ENCODE data around the gene TPRA1. TPM values are rescaled to one million over a fixed set of nuclear protein-coding genes. Genes with fewer than 3 reads are reported as not detected.
A peak's percentile ranks its signal among the peaks of the same experiment; 100 is the strongest.

The TPRA1 gene
- 53.2 and 76.6 TPM in 2 replicates for total RNA-seq

DNA sequence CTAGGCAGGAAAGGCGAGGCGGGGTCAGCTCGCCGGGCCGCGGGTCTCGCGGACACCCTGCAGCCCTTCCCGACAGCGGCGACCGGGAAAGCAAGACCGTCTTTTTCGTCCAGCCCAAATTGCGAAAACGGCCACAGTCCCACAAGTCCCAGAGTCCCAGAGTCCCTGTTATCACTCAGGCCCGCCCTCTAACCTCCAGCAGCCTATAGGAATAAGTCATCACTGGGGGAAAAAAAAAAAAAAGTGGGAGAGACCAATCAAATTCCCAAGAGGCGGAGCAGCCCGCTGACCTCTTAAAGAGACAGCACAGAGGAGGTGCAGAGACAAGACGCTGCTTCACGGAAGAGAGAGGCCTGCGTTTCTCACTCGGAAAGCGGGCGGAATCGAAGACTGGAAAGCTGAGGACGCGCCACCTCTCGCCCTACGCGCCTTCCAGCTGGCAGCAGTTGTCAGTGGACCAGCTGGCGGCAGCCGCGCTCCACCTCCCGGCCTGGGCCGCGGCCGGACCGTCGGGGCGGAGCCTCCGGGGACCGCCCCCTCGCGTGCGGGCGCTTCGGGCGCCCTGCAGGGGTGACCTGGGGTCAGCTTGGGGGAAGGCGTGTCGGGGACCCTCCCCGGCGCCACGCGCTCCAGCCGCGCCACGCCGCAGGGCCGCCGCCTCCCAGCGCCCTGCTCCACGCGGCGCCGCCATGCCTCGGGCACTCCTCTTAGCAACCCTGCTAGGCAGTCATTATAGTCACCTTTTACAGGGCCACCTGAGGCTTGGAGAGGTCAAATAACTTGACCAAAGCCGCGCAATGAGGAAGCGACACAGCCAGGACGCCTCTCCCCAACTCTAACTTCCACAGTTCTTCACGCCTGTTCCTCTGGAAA lies at the start of gene TPRA1:
Gene TPRA1 (minus strand): TSS at position 141 of the 873 bp plus-strand sequence. CDS start 10,587 bp downstream, outside the sequence.
- DNase-seq (ENCODE audit: low read depth), result peak; percentile 90
- peak within 1 kb of the TSS; percentile 95 for H3K4me3 ChIP-seq (ENCODE audit: low read depth, low read length)
- TF ChIP-seq CTCF (conservative IDR thresholded peaks at IDR 0.05; ENCODE audit: low read depth, low read length), result peak; percentile 31

DNA sequence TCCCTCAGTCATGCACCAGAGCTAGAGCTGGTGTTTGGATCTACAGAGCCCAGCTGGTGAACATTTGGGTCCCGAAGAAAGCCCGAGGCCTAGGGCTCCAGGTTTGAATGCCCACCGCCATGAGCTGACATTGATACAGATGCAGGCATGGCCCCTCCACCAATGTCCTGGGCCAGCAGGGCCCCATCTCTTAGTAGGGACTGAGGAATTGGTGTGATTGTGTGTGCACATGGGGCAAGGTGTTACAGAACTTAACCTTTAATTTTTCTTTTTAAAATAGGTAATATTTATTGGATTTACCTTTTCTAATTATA lies 49.5 kb upstream of the TPRA1 start:
- no peak for TF ChIP-seq CTCF (conservative IDR thresholded peaks at IDR 0.05; ENCODE audit: low read depth, low read length)
- DNase-seq (ENCODE audit: low read depth), result no peak
- no peak overlapping the region for H3K4me3 ChIP-seq (ENCODE audit: low read depth, low read length)

- DNase-seq (ENCODE audit: low read depth), result peak; percentile 33
- no peak overlapping the region for H3K4me3 ChIP-seq (ENCODE audit: low read depth, low read length)
- TF ChIP-seq CTCF (conservative IDR thresholded peaks at IDR 0.05; ENCODE audit: low read depth, low read length), result no peak
Observed at GRCh38 chr3:127639173-127640041, 48.9 kb upstream of the TPRA1 start.

GRCh38 chr3:127637971-127638370 lies 47.4 kb upstream of the TPRA1 start:
- no peak for DNase-seq (ENCODE audit: low read depth)
- H3K4me3 ChIP-seq (ENCODE audit: low read depth, low read length), result no peak overlapping the region
- TF ChIP-seq CTCF (conservative IDR thresholded peaks at IDR 0.05; ENCODE audit: low read depth, low read length), result no peak

DNA sequence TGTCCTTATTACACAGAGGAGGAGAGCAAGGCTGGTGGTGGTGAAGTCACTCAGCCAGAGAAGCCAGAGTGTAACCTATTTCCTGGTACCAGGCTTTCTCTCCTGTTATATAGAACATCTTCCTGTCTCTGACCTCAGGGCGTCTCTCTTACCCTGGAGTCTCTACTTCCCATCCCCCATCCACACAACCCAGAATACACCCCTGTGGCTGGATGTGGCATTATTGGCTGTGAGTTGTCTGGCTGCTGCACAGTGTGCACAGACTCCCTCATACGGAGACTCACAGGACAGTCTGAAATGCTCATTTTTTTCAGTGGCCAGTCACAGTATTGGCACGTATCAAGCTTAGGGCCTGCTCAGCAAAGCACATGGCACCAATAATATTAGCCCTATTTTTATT lies 47.0 kb upstream of the TPRA1 start:
- DNase-seq (ENCODE audit: low read depth), result no peak
- H3K4me3 ChIP-seq (ENCODE audit: low read depth, low read length), result no peak overlapping the region
- TF ChIP-seq CTCF (conservative IDR thresholded peaks at IDR 0.05; ENCODE audit: low read depth, low read length), result no peak

DNA sequence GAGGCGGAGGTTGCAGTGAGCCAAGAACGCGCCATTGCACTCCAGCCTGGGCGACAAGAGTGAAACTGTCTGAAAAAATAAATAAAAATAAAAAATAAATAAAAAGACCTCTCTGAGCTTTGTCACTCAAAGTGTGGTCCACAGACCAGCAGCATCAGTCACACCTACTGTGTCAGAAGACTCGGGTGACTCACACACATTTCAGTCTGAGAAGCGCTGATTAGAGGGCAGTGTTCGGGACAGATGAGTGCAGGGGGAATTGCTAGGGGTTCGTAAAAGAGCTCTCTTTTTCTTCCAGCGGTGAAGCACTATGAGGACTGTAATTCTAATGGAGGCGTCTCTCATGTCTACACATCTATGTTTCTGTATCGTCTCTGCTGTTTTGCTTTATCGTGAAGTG lies 44.1 kb upstream of the TPRA1 start:
- no peak for TF ChIP-seq CTCF (conservative IDR thresholded peaks at IDR 0.05; ENCODE audit: low read depth, low read length)
- no peak for DNase-seq (ENCODE audit: low read depth)
- no peak overlapping the region for H3K4me3 ChIP-seq (ENCODE audit: low read depth, low read length)

All from epithelial cell of proximal tubule (primary cell).